GM21360 (cell line): ENCODE measurements around the gene MAPK9.

ENCODE experiments used
- ATAC-seq: cut with Tn5 transposase; IDR thresholded peaks from one replicate; pipeline ENCODE4 v1.9.1; 2021; ENCODE audit warnings: mild to moderate bottlenecking, moderate library complexity; ENCODE audit not compliant: unreplicated experiment

The MAPK9 gene

DNA sequence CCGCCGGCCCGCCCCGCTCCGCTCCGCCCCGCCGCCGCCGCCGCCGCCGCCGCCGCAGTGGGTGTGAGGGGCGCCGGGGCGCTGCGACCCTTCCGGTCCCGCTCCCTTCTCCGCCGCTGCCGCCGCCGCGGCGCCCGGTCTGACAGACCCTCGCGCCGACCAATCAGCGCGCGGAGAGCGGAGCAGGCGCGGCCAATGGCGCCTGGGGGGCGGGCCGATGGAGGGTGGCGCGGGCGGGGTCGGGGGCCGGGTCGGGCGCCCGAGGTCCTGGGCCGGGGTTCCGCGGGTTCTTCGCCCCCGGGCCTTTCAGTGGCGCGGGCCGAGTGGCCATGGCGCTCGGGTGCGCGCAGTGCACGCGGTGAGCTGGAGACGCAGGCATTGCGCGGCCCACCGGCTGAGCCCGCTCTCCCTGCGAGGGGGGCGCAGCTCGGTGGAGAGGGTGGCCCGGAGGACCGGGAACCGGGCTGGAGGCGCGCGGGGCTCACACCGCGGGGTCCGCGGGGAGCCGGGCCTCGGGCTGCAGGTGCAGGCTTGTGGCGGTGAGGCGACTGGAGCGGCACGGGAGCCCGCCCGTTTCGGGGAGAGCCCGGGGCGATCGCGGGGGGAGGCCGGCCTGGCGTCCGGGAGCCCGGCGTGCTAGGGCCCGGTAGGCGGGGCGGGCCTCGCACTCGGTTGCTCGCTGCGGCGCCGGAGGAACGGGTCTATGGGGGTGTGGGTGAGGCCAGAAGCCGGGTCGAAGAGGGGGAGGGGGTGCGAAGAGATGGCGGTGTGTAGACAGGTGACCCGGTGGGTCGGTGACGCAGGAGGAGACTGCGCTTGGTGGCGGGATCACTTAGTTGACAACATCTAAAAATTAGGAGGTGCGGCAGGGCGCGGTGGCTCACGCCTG lies at the start of gene MAPK9:
TSS of gene MAPK9 (minus strand) at position 141 of the 889 bp plus-strand sequence. CDS start 11,522 bp downstream, outside the sequence.
- ATAC-seq: peak; percentile 79

DNA sequence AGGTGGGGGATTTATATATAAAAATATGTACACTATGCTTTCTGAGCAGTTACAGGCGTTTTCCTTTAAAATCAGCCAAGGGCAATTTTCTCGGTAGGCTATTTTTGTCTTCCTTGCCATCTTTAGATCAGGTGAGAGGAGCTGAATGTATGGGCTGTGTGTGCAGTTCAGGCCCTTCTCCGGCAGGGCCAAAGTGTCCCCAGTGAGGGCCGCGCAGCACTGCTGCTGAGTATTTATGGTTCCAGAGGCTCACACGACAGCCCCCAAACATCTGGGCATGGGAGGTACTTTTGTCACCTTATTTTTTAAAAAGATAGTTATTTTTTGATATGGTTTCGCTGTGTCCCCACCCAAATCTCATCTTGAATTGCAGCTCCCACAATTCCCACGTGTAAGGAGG lies 49.7 kb upstream of the MAPK9 start:
- ATAC-seq: no peak

DNA sequence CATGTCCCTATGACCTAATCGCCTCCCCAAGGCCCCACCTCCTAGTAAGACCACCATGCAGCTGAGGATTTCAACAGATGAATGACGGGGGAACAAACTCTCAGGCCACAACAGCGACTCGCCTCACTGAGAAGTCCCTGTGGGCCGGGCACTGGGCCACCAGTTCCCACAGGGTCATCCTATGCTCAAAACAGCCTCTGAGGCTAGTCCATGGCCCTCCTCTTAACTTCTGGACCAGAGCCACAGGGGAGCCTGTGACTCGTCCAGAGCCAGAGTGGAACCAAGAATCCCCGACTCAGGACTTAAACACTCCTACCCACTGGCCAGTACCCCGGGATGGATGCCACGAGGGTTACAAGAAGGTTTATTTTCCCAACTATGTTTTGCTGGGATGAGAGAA lies 49.0 kb upstream of the MAPK9 start:
- ATAC-seq: no peak

DNA sequence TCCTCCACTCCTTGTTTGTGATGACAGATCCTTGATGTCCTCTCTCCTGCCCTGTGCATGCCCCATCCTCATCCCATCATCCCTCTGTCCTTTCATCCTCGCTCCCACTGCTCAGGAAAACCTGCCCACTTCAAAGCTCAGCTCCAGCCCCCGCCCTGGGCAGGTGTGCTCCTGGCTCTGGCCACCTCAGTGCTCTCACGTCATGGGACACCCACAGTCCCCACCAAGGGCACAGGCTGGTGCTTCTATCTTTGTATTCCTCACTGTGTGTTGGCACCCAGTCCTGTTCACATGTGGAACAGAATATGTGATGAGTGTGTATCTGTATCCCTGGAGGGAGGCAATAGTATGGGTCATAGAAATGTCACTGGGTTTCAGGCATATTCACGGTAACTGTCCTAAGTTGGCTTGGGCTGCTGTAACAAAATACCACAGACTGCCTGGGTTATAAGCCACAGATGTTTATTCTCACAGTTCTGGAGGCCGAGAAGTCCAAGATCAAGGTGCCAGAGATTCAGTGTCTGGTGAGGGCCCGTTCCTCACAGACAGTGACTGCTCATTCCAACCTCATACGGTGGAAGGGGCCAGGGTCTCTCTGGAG lies 47.8 kb upstream of the MAPK9 start:
- no peak for ATAC-seq

DNA sequence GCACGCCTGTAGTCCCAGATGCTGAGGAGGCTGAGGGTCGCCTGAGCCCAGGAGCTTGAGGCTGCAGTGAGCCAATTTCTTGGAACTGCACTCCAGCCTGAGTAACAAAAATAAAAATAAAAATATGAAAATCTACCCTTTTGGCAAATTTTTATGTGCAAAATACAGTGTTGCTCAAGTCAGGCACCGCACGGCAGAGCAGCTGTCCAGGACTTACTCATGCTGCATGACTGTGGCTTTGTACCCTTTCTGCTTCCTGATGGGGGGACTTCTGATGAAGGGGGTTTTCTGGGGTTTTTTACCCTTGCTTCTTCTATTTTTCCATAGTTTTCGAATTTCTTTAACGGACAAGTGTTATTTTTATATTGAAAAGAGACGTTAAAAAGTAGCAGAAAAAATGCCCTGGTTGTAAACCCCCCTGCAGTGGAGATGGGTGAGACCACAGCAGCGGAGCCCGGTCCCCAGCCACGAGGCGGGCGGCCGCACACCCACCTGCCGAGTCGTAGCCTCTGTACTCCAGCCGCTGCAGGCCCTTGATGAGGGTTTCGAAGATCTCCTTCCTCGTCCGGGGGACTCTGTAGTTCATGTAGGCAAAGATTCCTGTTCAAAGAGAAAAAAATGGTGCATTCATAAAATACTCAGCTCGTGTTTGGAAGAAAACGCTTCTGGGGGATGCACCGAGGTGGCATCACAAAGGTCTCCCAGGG lies 46.3 kb upstream of the MAPK9 start:
- no peak for ATAC-seq

DNA sequence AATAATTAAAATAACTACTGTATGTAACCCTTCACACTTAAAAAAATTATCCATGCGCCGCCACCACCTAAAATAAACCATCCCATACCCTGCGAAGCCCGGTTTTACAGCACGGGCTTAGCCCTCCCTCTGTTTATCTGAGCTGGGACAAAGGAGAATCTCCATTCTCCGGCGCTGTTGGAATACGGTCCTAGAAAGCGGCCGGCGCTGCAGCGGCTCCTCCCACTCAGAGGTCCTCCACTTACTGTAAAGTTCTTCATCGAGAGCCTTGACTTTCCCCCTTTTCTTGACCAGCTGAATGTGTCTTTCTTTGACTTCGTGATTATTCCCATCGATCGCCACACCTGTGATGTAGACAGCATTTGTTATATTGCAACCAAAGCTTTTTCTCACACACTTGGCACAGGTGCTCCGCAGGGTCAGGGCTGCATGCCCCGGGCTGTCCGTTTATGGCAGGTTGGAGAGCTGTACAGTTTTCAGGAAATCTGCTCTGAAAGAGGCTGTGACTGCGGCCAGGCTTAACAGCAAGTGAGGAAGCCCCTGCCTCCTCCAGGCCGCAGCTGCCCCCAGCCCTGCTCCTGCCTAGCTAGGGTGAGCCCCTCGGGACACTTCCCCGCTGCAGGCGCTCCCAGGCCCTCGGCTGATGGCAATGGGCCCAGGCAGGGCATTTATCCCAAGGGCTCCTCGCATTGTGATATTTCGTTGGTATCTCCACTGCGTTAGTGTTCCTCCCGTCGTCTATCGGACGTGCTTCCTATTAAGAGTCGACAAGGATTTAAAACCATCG lies 44.5 kb upstream of the MAPK9 start:
- no peak for ATAC-seq

DNA sequence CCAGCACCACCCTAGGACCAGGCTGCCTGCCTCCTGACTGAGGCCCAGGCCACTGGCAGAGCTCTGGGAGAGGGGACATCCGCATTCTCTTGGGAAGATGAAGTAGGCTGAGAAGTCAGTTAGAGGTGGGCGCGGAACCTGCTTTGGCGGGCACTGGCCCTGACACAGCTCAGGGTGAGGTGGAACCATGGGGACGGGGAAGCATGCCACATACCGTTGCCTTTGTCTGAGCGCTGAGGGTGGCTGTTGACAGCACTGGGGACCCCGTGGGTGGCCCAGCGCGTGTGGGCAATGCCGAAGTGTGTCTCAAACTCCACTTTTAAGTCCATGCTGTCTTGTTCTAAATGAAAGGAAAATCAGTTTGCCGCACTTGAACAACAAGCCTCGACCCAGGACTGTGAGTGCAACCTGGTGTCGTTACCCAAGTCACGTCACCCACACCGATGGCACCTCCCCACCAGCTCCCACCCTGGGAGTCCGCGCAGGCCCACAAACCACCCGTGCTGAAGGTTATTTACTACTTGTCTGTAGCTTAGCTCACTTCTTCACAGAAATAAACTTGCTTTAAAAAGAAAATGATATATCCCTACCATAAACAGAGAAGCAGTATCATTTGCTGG lies 43.8 kb upstream of the MAPK9 start:
- ATAC-seq: no peak

DNA sequence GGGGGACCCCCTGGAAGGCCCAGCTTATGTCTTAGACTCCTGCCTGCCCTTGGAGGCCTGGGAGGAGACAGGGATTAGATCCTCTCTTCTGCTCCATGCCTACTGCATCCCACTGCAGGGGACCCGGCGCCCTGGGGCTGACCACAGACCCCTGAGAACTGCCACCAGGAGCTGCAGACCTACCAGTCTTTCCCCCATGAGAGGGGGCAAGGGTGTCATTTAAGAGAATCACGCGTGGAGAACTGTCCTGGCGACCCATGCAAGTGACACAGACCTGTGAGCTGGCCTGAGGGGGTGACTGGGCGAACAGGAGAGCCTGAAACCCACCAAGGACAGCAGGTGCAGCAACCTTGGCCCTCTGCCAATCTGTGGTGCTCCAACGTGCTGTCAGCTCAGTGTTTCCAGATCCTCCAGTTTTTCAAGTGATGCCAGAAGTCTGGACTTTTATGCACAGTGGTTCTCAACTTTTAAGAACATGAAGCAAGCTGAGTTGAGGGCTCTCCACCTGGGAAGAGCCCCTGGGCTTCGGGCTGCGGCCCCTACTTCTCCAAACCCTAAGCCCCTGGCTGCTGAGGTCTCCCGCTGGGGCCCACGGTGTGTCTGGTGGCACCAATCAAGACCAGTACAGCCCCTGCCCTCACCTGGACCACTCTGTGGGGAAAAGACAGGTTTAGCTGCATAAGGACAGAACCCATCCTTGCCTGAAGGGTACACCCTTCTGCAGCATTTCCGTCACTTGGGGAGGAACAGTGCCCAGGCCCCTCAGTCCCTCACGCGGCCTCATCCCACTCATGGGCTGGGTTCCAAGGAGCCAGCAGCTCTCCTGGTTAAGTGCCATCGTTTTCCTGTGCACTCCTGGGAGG lies 43.1 kb upstream of the MAPK9 start:
- ATAC-seq: no peak

DNA sequence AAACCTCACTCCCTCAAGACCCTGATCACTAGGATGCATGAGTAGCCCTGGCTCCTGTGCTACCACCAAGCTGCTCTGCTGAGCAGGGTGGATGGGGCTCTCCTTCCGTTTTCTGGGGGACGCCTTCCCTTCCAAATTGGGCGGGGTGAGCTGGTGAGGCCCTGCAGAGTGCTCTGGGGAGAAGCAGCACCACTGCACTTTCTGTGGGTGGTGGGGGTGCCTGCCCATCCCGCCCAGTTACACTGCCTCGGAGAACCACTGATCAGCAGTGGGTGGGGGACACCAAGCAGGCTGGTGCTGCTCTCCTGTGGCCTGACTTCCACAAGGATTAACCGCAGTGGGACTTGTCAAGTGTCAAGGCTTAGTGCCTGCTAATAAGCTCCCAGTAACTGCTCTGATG lies 42.3 kb upstream of the MAPK9 start:
- ATAC-seq: no peak

DNA sequence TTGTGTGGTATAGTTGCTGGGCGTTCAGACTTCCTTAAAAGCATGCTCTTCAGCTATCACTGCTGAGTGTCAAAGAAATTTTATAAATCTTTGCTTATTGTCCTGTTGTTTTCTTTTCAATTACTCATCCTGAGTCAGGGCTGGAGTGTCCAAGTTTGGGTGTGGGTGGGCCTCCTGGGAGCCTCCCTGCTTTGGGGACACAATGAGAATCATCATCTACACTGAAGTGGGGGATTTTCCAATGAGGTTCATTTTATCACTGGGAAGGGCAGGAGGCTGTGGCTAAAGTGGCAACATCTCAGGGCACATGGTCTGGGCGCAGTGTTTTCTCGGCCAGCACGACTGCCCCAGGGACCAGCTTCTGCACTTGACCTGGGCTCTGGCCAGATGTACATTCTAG lies 41.8 kb upstream of the MAPK9 start:
- ATAC-seq: no peak

DNA sequence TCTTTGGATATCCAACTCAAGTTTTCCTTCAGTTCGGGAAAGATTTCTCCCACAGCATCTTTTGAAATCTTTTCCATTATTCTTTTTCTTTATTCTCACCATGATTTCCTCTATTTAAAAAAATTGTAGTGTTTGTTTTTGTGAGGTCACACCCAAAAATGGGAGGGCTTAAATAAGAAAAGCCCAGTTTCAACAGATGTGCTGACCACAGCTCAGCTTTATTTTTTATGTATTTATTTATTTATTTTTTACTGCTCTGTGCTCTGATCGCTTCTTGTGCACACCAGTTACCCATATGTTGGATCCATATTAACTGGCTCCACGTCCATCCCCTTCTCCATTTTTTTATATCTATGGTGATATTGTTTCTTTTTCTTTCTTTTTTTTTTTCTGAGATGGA lies 41.0 kb upstream of the MAPK9 start:
- ATAC-seq: no peak

DNA sequence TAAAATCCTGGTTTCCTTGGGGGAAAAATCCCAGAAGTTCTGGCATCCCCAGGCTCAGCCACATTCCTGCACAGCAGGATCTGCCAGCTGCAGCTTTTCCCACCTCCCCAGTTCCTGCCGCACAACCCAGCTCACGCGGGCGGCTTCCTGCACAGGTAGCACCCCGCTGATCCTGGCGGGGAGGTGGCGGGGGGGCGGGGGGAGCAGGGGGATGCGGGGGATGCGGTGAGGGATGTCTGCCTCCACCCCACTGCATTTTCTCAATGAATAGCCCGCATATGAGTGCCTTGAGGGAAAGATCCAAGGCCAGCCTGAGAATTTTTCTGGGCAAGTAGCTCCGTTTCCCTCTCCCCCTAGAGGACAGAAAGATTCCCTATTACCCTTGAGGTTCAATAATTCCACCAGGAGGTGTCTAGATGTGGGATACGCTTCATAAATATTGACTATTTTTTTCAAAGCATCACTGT lies 40.2 kb upstream of the MAPK9 start:
- no peak for ATAC-seq

DNA sequence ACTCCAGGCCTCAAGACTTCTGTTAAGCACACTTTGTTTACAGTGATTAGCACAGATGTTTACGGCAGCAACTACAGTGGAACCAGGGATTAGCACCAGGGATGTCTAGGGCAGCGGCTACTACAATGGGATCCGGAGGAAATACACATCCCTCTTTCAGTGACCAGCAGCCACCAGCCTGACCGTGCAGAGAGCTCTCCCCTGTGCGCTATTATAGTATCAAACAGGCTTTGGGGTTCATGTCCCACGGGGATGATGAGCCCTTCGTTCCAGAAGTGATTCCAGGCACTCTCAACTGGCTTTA lies 39.7 kb upstream of the MAPK9 start:
- ATAC-seq: no peak

DNA sequence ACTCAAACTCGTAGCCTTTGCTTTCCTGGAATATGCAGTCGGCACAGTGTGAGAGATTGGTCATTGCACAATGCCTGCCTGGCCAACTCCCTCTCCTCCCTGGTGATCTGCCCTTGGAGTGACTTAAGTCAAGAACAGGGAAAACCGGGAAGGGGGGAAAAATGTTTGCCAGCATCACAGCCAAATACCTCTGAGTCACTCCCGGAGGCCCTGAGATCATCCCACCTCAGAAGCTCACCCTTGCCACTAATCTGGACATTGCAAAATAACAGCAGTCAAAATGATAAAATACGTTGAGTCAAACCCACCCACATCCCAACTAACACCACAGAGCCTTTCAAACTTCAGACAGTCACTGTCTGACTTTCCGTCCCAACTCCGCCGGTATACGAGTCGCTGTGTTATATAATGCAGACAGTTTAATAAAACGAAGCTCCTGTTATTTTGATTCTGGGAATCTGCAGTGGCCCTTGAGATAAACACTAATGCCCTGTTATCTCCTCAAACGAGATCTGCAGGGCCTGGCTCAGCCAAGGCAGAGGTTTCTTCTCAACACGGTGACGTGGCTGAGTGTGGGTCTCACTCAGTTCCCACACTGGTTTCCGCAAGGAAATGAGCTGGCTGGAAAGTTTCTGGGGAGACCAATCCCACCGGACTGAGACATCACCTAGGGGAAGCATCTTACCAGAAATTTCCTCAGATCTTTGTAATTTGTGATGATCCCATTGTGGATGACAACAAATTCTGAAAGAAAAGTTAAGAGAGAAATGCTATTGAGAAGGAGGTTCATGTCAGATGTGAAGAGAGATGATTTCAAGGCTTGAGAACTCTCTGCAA lies 39.1 kb upstream of the MAPK9 start:
- no peak for ATAC-seq

DNA sequence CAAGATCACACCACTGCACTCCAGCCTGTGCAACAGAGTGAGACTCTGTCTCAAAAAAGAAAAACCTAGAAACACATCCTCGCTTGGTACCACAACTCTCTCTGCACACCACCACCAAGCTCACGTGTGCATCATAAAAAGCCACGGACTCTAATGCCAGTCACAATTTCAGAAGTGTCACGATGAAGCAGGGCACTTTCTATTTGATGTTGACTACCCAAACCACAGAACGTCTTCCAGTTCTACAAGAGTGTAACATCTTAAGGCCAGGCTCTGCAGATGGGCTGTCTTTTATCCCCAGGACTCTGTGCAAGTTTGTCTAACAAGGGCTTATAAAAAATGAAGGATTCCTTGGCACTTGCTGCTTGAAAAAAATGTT lies 38.4 kb upstream of the MAPK9 start:
- no peak for ATAC-seq

DNA sequence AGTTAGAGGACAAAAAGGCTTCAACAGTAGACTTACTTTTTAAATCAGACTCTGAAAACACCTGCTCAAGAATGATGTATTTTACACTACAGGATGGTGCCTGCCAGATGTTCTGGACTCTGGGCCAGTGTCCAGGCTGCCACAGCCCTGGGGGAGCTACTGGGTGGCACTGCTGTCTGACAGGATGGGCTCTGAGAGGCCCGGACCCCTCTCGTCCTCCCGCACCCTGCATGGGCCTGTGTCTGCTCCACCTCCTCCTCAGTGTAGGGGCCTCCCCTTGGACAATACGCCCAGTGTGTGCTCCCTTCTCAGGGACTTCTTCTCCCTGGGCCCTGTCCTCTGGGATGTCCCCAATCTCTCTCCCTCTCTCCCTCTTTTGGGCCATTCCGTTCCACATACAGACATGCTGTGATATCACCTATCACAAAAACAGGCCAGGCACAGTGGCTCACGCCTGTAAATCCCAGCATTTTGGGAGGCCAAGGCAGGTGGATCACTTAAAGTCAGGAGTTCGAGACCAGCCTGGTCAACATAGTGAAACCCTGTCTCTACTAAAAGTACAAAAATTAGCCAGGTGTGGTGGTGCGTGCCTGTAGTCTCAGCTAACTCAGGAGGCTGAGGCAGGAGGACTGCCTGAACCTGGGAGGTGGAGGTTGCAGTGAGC lies 37.9 kb upstream of the MAPK9 start:
- no peak for ATAC-seq

DNA sequence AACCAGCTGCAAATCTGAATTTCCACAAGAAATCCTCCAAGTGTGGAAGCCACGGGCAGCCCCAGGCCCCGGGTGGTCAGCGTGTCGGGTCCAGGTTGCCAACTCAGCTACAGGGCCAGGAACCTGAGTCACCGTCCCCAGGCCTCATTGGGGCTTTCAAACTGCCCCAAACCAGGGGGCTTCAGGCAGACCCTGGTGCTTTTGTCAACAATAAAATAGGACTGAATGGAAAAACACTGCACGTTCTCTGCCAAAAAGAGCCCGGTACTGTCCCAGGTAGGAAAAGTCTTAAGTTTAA lies 37.2 kb upstream of the MAPK9 start:
- no peak for ATAC-seq

DNA sequence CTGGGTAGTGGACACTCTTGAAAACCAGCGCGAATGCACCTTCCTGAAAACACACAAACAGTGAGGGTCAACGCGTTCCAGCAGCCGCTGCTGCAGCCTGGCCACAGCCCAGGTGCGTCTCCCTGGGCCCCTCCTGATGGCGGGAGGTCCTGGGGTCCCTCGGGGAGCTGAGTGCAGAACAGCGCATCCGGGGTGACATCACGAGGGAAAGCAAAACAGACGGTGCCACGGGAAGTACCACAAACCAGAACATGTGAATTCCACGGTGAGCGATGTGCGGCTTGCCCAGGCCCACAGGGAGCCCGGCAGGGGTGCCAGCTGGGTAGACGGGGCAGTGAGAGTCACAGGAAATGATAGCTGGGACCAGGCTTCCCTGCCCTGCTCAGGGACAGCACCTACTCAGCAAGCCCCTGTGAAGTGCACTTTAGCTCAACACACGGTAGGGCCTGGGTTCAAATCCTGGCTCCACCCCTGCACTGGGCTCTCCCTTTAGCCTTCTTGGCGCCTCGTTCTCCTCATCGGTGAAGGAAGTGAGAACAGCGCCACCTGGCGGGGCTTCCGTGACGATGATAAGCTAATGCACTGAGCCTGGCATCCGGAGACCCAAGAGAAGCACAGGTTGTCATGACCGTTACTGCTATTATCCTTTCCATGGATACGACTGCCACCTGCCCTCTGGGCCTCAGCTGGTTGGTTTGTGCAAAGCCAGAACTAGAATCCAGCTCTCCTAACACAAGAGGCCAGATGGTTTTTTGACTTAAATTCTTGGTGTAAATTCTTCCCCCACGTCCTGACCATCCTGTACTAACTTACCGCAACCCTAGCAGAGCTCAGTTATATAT lies 36.6 kb upstream of the MAPK9 start:
- ATAC-seq: no peak
